GM12878 (cell line): ENCODE data around the gene BCKDHA. TPM values are rescaled to one million over a fixed set of nuclear protein-coding genes. Genes with fewer than 3 reads are reported as not detected.

Source experiments
- ATAC-seq: fragments of 200-7000 bp; cut with Tn5 transposase; 3 replicates; pipeline ENCODE4 v1.9.1; 2020; ENCODE audit warnings: mild to moderate bottlenecking, moderate library complexity
- BruUV-seq: library from RNA; stranded (reverse); fragments of 400-500 nt; replicated peaks from 2 replicates; lab custom pipeline; 2021; lab: Mats Ljungman, UMichigan
- CTCF ChIA-PET: fragments of 300-600 bp; sonication (Branson Sonifier 250); formaldehyde crosslinking; extraction: SDS; loops from one replicate; lab custom pipeline; 2021; ENCODE audit warnings: inconsistent platforms; lab: Yijun Ruan, JAX
- POLR2A ChIA-PET: fragments of 350-600 bp; formaldehyde crosslinking; extraction: SDS; loops from one replicate; lab custom pipeline; 2021; ENCODE audit warnings: inconsistent platforms; lab: Charles Lee
- RAD21 ChIA-PET: fragments of 300-600 bp; sonication (Branson Sonifier 250); formaldehyde crosslinking; loops from one replicate; lab custom pipeline; 2023; ENCODE audit warnings: antibody characterized with exemption; ENCODE audit not compliant: unreplicated experiment; lab: Charles Lee
- SMC1A ChIA-PET: fragments of 300-600 bp; sonication (Branson Sonifier 250); formaldehyde crosslinking; loops from one replicate; lab custom pipeline; 2023; ENCODE audit not compliant: unreplicated experiment, uncharacterized antibody; lab: Charles Lee
- DNase-seq: peaks from one replicate; pipeline ENCODE4 v3.0.0-alpha.2; 2011; ENCODE audit warnings: low read depth, low spot score
- FAIRE-seq: peaks from 3 replicates; lab custom pipeline; 2011; peaks lifted over from hg19 to GRCh38; lab: Jason Lieb, UNC
- H2AFZ ChIP-seq: 2 replicates; pipeline ENCODE4 v1.6.0; 2011; ENCODE audit warnings: low read depth, low read length, control low read depth; ENCODE audit not compliant: control insufficient read depth
- H3K27ac ChIP-seq: 2 replicates; pipeline ENCODE4 v1.5.1; 2011; ENCODE audit warnings: control low read depth; ENCODE audit not compliant: control insufficient read depth, insufficient read depth
- H3K27me3 ChIP-seq, 2 experiments: replicated peaks in 1 of 2; 2 replicates each; pipeline versions ENCODE4 v1.6.0 to v1.6.1; 2011; ENCODE audit warnings: low read length in 1 of 2; ENCODE audit not compliant: control insufficient read depth in 2 of 2, insufficient read depth in 2 of 2
- H3K36me3 ChIP-seq, 2 experiments: 2 replicates each; pipeline ENCODE4 v1.5.1; 2011; ENCODE audit warnings: low read length in 1 of 2; ENCODE audit not compliant: control insufficient read depth in 2 of 2, insufficient read depth in 2 of 2
- H3K4me1 ChIP-seq: 2 replicates; pipeline ENCODE4 v1.6.1; 2011; ENCODE audit warnings: mild to moderate bottlenecking, low read length, moderate library complexity, mixed read lengths; ENCODE audit not compliant: control insufficient read depth, insufficient read depth
- H3K4me2 ChIP-seq: 2 replicates; pipeline ENCODE4 v1.6.0; 2011; ENCODE audit warnings: control low read depth; ENCODE audit not compliant: control insufficient read depth, insufficient read depth
- H3K4me3 ChIP-seq: fragments of 200-600 bp; sonication (generic); 2 replicates; pipeline ENCODE4 v1.5.1; 2016
- H3K79me2 ChIP-seq: 2 replicates; pipeline ENCODE4 v1.6.0; 2011; ENCODE audit warnings: low read length; ENCODE audit not compliant: control insufficient read depth, insufficient read depth
- H3K9ac ChIP-seq: 2 replicates; pipeline ENCODE4 v1.8.0; 2011; ENCODE audit warnings: low read length, control low read depth, mixed read lengths; ENCODE audit not compliant: control insufficient read depth, insufficient read depth
- H3K9me3 ChIP-seq: replicated peaks from 3 replicates; pipeline ENCODE4 v1.5.1; 2011; ENCODE audit warnings: mild to moderate bottlenecking, low read length; ENCODE audit not compliant: control insufficient read depth, insufficient read depth
- H4K20me1 ChIP-seq: 2 replicates; pipeline ENCODE4 v1.6.0; 2011; ENCODE audit not compliant: control insufficient read depth, insufficient read depth
- EED ChIP-seq: sonication (generic); IDR thresholded peaks from 2 replicates; pipeline ENCODE4 v1.6.1; 2016; ENCODE audit warnings: antibody characterized with exemption, low read depth
- IKZF2 ChIP-seq, 2 experiments: fragments of 450-650 bp; IDR thresholded peaks; 2 replicates each; pipeline ENCODE4 v1.6.1; 2017; ENCODE audit warnings: mild to moderate bottlenecking in 2 of 2, moderate library complexity in 2 of 2
- JUND ChIP-seq: IDR thresholded peaks from 2 replicates; pipeline ENCODE4 v1.6.1; 2012; ENCODE audit warnings: low read depth, mild to moderate bottlenecking, low read length, improper control_type of control experiment, moderate library complexity
- MAX ChIP-seq: IDR thresholded peaks from 2 replicates; pipeline ENCODE4 v1.6.1; 2012; ENCODE audit warnings: low read depth, low read length, improper control_type of control experiment
- NFXL1 ChIP-seq: fragments of 450-650 bp; IDR thresholded peaks from 2 replicates; pipeline ENCODE4 v1.6.1; 2017; ENCODE audit warnings: antibody characterized with exemption, mild to moderate bottlenecking, borderline replicate concordance
- PAX8 ChIP-seq: fragments of 450-650 bp; IDR thresholded peaks from 2 replicates; pipeline ENCODE4 v1.6.1; 2017; ENCODE audit warnings: mild to moderate bottlenecking, moderate library complexity
- POU2F2 ChIP-seq: IDR thresholded peaks from 3 replicates; pipeline ENCODE4 v1.6.1; 2011; ENCODE audit warnings: low read depth, mild to moderate bottlenecking, low read length, borderline replicate concordance
- SMAD1 ChIP-seq: fragments of 450-650 bp; IDR thresholded peaks from 2 replicates; pipeline ENCODE4 v1.6.1; 2018; ENCODE audit warnings: mild to moderate bottlenecking, low read depth; ENCODE audit not compliant: partially characterized antibody
- SRF ChIP-seq, 2 experiments: IDR thresholded peaks; 2 replicates each; pipeline ENCODE4 v1.6.1; 2011; ENCODE audit warnings: low read depth in 2 of 2, low read length in 2 of 2, mild to moderate bottlenecking in 1 of 2, moderate library complexity in 1 of 2
- TBL1XR1 ChIP-seq: IDR thresholded peaks from 2 replicates; pipeline ENCODE4 v1.6.1; 2012; ENCODE audit warnings: low read depth, low read length, improper control_type of control experiment
- USF2 ChIP-seq: IDR thresholded peaks from 2 replicates; pipeline ENCODE4 v1.6.1; 2011; ENCODE audit warnings: low read depth, low read length, improper control_type of control experiment, borderline replicate concordance
- ZNF207 ChIP-seq: fragments of 450-650 bp; IDR thresholded peaks from 2 replicates; pipeline ENCODE4 v1.6.1; 2014; ENCODE audit warnings: antibody characterized with exemption, mild to moderate bottlenecking, borderline replicate concordance
- ZZZ3 ChIP-seq: IDR thresholded peaks from 2 replicates; pipeline ENCODE4 v1.6.1; 2011; ENCODE audit warnings: low read depth; ENCODE audit not compliant: control insufficient read depth, insufficient read length
- WGBS: methylation state at CpG from one replicate; pipeline ENCODE4 v1.1.6; 2016; ENCODE audit warnings: low lambda C conversion rate; ENCODE audit not compliant: insufficient replicate concordance, insufficient coverage; ENCODE audit errors: missing lambda C conversion rate; 5-methylcytosine and 5-hydroxymethylcytosine counted together
- in situ Hi-C: fragments of 300-500 bp; cut with MboI; formaldehyde crosslinking; loops from 9 replicates; pipeline ENCODE4 v1.14.3; 2018; ENCODE audit warnings: mixed read lengths
- intact Hi-C: fragments of 100-400 bp; cut with micrococcal nuclease; formaldehyde crosslinking; loops from one replicate; pipeline ENCODE4 v1.14.2; 2022; ENCODE audit not compliant: unreplicated experiment
- polyA plus RNA-seq, 11 experiments: library from polyadenylated mRNA; depleted of rRNA in 4 of 11; unstranded in 6 of 11; stranded (reverse) in 5 of 11; fragments of >200 nt; fragmentation: Nextera tagmentation in 4 of 11; fragmentation: Illumina TruSeq in 1 of 11; extraction: Ambion mirVana in 4 of 11; extraction: Trizol in 1 of 11; gene quantifications; 1 replicate in 1 of 11; 2 replicates in 10 of 11; pipeline versions ENCODE4 v1.2.1 to v1.2.3, GENCODE V29; 2011 to 2016; ENCODE audit warnings: inconsistent platforms in 2 of 11, missing spikeins in 2 of 11, low read depth in 1 of 11
- total RNA-seq, 4 experiments: library from RNA; depleted of rRNA in 3 of 4; stranded (reverse); fragments of >200 nt in 3 of 4; fragmentation: Illumina TruSeq in 1 of 4; extraction: Trizol in 1 of 4; gene quantifications; 2 replicates each; pipeline versions ENCODE4 v1.2.1 to v1.2.3, GENCODE V29; 2013 to 2021
- TF ChIP-seq, protein P1 (sequence below): fragments of 450-650 bp; IDR thresholded peaks from 2 replicates; pipeline ENCODE4 v1.6.1; 2017; ENCODE audit warnings: mild to moderate bottlenecking
- TF ChIP-seq, protein P2 (sequence below): fragments of 450-650 bp; IDR thresholded peaks from 2 replicates; pipeline ENCODE4 v1.6.1; 2017; ENCODE audit warnings: low read depth, mild to moderate bottlenecking, moderate library complexity
- TF ChIP-seq, protein P3 (sequence below): IDR thresholded peaks from 2 replicates; pipeline ENCODE4 v1.6.1; 2012; ENCODE audit warnings: low read depth, low read length, improper control_type of control experiment

Gene BCKDHA
- total and polyA plus RNA-seq, 10 of the 15 experiments (the other 5 are each of a cell fraction or from before 2014, with no cell fraction given), result 9.9 to 107 (median 46.4) TPM

- peak; percentile 96 for FAIRE-seq
- DNase-seq, result peak; percentile 94
- peak within 1 kb of the TSS; percentile 92 for H3K4me3 ChIP-seq
- H3K9me3 ChIP-seq, result no peaks in the 10 kb centered on the region
- no peaks in the 10 kb centered on the region for H3K36me3 ChIP-seq
- TSS peak; percentile 91 for BruUV-seq
- H3K27ac ChIP-seq, result peak within 1 kb of the TSS; percentile 94
- ChIA-PET RAD21 (interaction anchor here (0.5 to 4.3 kb wide), 18 partner anchors 8 to 1393 kb away, joined by 3 to 41 read pairs (median 4); partner anchors contain the start of genes DMAC2, HNRNPUL1, PSMC4 and TGFB1), POLR2A (interaction anchor here (0.6 to 3.3 kb wide), 17 partner anchors 8 to 586 kb away, joined by 3 to 46 read pairs (median 5); partner anchors contain the start of genes HNRNPUL1 and TGFB1), CTCF (interaction anchor here (0.6 to 9.3 kb wide), 21 partner anchors 10 to 1375 kb away, joined by 3 to 91 read pairs (median 3); partner anchors contain the start of genes DMAC2 and TGFB1), SMC1A (interaction anchor here (1.1 to 4.7 kb wide), 12 partner anchors 9 to 101 kb away, joined by 3 to 24 read pairs (median 6); partner anchors contain the start of genes DMAC2 and TMEM91)
- H3K27me3 ChIP-seq, result no peaks in the 10 kb centered on the region
- H3K9ac ChIP-seq, result peak within 1 kb of the TSS; percentile 97
- no peaks in the 10 kb centered on the region for H4K20me1 ChIP-seq
- peaks cover 27% of the 10 kb centered on the region for H3K79me2 ChIP-seq
- peak within 1 kb of the TSS; percentile 73 for H3K4me2 ChIP-seq
- WGBS, result under 1% methylated on average over 56 of the region's 56 CpGs
- peak; percentile 93 for ATAC-seq
- H3K4me1 ChIP-seq, result peaks cover 28% of the 10 kb centered on the region
- in situ Hi-C loops (no loop called here), intact Hi-C loops (loop anchor here (2.0 kb wide), 1 partner anchor 33 kb away; the partner anchor contains the start of genes BCKDHA and EXOSC5)
- peak within 1 kb of the TSS; percentile 85 for H2AFZ ChIP-seq
- TF ChIP-seq USF2 (no peak; the same call in 1 of the 2 replicates), ZZZ3 (no peak), TBL1XR1 (no peak), EED (no peak), ZNF207 (peak; percentile 21; the same call in 1 of the 2 replicates), NFXL1 (no peak), POU2F2 (peak; percentile 55; the same call in 2 of the 3 replicates), SRF (IDR thresholded peaks at IDR 0.05; ENCODE audit: low read depth in 2 of 2, low read length in 2 of 2) (peak in 1 of 2 experiments; percentile 66; a peak in 2 of 4 replicates), MAX (no peak), JUND (no peak), IKZF2 (IDR thresholded peaks at IDR 0.05) (peak; percentile 79 to 81; a peak in 3 of 4 replicates), SMAD1 (peak; percentile 53), PAX8 (peak; percentile 80; the same call in 1 of the 2 replicates)
- TF ChIP-seq, protein P1, sequence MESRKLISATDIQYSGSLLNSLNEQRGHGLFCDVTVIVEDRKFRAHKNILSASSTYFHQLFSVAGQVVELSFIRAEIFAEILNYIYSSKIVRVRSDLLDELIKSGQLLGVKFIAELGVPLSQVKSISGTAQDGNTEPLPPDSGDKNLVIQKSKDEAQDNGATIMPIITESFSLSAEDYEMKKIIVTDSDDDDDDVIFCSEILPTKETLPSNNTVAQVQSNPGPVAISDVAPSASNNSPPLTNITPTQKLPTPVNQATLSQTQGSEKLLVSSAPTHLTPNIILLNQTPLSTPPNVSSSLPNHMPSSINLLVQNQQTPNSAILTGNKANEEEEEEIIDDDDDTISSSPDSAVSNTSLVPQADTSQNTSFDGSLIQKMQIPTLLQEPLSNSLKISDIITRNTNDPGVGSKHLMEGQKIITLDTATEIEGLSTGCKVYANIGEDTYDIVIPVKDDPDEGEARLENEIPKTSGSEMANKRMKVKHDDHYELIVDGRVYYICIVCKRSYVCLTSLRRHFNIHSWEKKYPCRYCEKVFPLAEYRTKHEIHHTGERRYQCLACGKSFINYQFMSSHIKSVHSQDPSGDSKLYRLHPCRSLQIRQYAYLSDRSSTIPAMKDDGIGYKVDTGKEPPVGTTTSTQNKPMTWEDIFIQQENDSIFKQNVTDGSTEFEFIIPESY, result no peak
- TF ChIP-seq, protein P2, sequence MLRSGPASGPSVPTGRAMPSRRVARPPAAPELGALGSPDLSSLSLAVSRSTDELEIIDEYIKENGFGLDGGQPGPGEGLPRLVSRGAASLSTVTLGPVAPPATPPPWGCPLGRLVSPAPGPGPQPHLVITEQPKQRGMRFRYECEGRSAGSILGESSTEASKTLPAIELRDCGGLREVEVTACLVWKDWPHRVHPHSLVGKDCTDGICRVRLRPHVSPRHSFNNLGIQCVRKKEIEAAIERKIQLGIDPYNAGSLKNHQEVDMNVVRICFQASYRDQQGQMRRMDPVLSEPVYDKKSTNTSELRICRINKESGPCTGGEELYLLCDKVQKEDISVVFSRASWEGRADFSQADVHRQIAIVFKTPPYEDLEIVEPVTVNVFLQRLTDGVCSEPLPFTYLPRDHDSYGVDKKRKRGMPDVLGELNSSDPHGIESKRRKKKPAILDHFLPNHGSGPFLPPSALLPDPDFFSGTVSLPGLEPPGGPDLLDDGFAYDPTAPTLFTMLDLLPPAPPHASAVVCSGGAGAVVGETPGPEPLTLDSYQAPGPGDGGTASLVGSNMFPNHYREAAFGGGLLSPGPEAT, result no peak; the same call in 1 of the 2 replicates
- TF ChIP-seq, protein P3, sequence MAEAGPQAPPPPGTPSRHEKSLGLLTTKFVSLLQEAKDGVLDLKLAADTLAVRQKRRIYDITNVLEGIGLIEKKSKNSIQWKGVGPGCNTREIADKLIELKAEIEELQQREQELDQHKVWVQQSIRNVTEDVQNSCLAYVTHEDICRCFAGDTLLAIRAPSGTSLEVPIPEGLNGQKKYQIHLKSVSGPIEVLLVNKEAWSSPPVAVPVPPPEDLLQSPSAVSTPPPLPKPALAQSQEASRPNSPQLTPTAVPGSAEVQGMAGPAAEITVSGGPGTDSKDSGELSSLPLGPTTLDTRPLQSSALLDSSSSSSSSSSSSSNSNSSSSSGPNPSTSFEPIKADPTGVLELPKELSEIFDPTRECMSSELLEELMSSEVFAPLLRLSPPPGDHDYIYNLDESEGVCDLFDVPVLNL, result no peak
Observed at GRCh38 chr19:41363753-41364523, 33.7 kb upstream of the BCKDHA start, which contains the start of gene B9D2. Gene B9D2 (minus strand): TSS chr19:41364149. CDS start chr19:41363519, 630 bp downstream.
